GM18873 (cell line): Measurements from ENCODE around the gene GPR162.

Experiments used
- ATAC-seq: cut with Tn5 transposase; IDR thresholded peaks from one replicate; pipeline ENCODE4 v1.9.1; 2021; ENCODE audit warnings: mild to moderate bottlenecking, moderate library complexity, moderate number of reproducible peaks; ENCODE audit not compliant: unreplicated experiment, low FRiP score

GPR162 gene

GRCh38 chr12:6821591-6822425 lies at the start of gene GPR162:
Gene GPR162, plus strand, starts transcription at chr12:6821821. Its CDS starts 2,078 bp downstream, at chr12:6823899.
- no peak for ATAC-seq

GRCh38 chr12:6772331-6772695 lies 49.3 kb upstream of the GPR162 start, which contains the start of gene LAG3:
Gene LAG3, plus strand, starts transcription at chr12:6772520. Its CDS starts 333 bp downstream, at chr12:6772853.
- ATAC-seq = no peak

- no peak for ATAC-seq
Observed at GRCh38 chr12:6772726-6773589, 48.7 kb upstream of the GPR162 start.

- no peak for ATAC-seq
Observed at GRCh38 chr12:6773590-6774351, 47.9 kb upstream of the GPR162 start.

GRCh38 chr12:6774499-6775062 lies 47.0 kb upstream of the GPR162 start:
- ATAC-seq = no peak

- ATAC-seq = no peak
Observed at GRCh38 chr12:6775185-6776174, 46.1 kb upstream of the GPR162 start.

- no peak for ATAC-seq
Observed at GRCh38 chr12:6777386-6777785, 44.2 kb upstream of the GPR162 start.

GRCh38 chr12:6778217-6778573 lies 43.4 kb upstream of the GPR162 start:
- no peak for ATAC-seq

- peak; percentile 72 for ATAC-seq
Observed at GRCh38 chr12:6778574-6779550, 42.8 kb upstream of the GPR162 start.

GRCh38 chr12:6779708-6780432 lies 41.8 kb upstream of the GPR162 start:
- ATAC-seq = no peak

GRCh38 chr12:6780573-6780972 lies 41.0 kb upstream of the GPR162 start:
- ATAC-seq = no peak

- no peak for ATAC-seq
Observed at GRCh38 chr12:6782119-6782518, 39.5 kb upstream of the GPR162 start.

GRCh38 chr12:6782850-6783566 lies 38.6 kb upstream of the GPR162 start:
- no peak for ATAC-seq

GRCh38 chr12:6783828-6784227 lies 37.8 kb upstream of the GPR162 start:
- ATAC-seq = no peak

GRCh38 chr12:6784296-6784695 lies 37.3 kb upstream of the GPR162 start:
- no peak for ATAC-seq

- ATAC-seq = no peak
Observed at GRCh38 chr12:6784761-6785160, 36.9 kb upstream of the GPR162 start.
